ENCODE data around the gene LIPK.

- TF ChIP-seq, protein P1, sequence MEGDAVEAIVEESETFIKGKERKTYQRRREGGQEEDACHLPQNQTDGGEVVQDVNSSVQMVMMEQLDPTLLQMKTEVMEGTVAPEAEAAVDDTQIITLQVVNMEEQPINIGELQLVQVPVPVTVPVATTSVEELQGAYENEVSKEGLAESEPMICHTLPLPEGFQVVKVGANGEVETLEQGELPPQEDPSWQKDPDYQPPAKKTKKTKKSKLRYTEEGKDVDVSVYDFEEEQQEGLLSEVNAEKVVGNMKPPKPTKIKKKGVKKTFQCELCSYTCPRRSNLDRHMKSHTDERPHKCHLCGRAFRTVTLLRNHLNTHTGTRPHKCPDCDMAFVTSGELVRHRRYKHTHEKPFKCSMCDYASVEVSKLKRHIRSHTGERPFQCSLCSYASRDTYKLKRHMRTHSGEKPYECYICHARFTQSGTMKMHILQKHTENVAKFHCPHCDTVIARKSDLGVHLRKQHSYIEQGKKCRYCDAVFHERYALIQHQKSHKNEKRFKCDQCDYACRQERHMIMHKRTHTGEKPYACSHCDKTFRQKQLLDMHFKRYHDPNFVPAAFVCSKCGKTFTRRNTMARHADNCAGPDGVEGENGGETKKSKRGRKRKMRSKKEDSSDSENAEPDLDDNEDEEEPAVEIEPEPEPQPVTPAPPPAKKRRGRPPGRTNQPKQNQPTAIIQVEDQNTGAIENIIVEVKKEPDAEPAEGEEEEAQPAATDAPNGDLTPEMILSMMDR (IDR thresholded peaks at IDR 0.05; ENCODE audit: low read depth, low read length) = no peak
- TF ChIP-seq MYC (IDR thresholded peaks at IDR 0.05; ENCODE audit: low read depth, low read length) = no peak
Observed at GRCh38 chr10:88725798-88726197, 19.7 kb downstream of the LIPK start.

Measured in NB4 (cell line).